Measurements from ENCODE around the gene IL1RN.
A peak's percentile ranks its signal among the peaks of the same experiment; 100 is the strongest.

Gene IL1RN

DNA sequence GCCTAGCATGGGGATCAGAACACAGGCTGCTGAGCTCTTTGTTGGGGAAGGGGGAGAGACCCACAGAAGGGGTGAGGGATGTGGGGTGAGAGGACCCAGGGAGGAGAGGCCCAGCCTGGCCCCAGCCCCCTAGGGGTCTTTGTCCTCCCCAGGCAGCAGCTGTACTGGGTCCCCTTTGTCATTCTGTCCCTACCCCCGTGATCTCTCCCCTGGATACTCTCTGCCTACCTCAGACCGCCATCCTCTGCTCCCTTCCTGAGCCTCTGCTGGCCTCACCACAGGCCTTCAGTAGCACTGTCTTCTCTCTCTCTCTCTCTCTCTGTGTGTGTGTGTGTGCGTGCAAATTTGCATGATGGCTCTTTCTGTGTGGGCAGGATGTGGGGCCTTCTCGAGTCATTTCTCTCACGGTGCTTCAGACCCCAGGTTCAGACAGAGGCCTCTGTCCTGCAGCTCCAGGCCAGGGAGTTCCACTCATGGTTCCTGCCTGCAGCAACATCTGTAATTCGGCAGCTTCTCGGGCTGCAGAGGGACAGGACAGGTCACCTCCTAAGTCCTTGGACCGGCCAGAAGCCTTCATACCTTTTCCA is 47.7 kb downstream of the IL1RN start:
- peak; percentile 75 for DNase-seq (ENCODE audit: low spot score)

DNA sequence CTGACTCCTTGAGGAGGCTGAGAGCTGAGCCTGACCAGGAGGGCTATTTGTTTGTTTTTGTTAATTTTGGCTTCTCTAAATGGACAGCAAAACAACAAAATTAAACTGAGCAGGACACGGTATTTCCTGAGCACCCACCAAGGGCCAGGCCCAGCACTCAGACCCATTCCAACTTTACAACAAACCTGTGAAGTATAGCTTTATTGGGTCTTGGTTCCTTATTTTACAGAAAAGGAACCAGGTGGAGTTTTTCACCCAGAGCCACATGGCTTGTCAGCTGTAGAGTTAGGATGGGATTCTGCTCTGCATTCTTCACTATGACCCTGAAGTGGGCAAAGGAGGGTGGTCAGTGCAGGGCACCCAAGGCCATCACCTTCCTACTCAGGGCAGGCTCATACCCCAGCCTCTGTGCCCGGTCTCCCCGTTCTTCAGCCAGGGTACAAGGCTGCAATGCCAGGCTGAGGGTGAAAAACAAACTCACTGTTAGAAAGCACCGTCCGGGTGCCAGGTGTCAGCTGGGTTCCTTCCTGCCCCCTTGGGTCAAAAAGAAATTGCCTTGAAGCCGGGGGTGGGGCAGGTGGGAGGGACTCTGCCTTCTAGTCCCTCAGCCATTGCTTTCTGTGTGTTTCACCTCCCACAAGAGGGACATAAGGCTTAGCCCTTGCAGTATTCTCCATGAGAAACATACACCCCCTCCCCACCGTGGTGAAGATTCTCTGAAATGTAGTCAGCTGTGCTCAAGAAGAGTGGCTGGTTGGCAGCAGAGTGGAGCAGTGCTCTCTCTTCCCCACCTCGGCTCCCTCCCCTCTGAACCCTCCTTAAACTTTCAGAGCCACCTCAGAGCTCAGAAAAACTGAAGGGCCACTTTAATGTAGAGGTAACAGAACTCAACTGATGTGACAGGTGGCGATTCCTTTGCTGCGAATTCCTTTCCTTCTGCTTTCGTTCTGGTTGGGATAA is 48.6 kb downstream of the IL1RN start:
- DNase-seq (ENCODE audit: low spot score) = peak; percentile 33

GRCh38 chr2:113176696-113177355 is 49.4 kb downstream of the IL1RN start:
- no peak for DNase-seq (ENCODE audit: low spot score)

GRCh38 chr2:113178069-113178746 is 50.8 kb downstream of the IL1RN start:
- DNase-seq (ENCODE audit: low spot score) = no peak

DNA sequence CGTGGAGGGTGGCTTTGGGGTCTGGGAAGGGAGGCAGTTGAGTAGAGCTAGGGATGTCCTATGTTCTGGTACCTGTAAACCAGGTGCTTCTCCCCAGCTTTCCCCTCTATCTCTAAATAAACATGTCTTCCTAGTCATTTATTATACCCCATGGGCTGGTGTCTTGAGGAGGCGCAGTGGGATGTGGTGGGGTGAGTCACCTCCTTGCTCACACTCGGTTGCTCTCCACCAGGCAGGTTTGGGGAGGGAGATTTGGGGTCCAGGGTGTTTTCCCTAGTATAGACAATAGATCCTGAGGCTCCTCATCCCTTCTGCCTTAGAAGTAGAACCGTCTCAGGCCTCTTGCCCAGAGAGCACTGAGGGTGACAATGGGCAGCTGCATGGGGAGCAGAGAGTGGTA is 51.5 kb downstream of the IL1RN start:
- DNase-seq (ENCODE audit: low spot score) = peak; percentile 53

DNA sequence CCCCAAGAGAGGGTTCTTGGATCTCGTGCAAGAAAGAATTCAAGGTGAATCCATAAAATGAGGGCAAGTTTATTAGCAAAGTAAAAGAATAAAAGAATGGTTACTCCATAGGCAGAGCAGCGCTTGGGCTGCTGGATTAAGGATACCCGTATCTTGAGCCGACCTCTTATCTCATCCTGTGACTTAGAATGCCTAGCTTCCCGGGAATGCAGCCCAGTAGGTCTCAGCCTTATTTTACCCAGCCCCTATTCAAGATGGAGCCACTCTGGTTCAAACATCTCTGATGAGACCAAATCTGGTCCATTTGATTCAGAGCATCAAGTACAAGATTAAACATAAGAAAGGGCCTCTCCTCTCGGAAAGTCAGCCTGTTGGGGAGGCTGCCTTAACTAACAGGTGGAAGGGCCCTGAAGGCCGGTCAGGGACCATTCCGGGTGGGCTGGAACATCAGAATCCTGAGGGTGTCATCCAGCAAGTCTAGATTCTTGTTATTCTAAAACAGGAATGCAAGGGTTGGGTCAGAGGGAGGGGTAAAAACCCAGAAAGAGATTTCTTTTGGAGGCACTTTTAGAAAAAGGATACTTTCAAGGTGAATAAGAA is 52.1 kb downstream of the IL1RN start:
- DNase-seq (ENCODE audit: low spot score) = no peak

DNA sequence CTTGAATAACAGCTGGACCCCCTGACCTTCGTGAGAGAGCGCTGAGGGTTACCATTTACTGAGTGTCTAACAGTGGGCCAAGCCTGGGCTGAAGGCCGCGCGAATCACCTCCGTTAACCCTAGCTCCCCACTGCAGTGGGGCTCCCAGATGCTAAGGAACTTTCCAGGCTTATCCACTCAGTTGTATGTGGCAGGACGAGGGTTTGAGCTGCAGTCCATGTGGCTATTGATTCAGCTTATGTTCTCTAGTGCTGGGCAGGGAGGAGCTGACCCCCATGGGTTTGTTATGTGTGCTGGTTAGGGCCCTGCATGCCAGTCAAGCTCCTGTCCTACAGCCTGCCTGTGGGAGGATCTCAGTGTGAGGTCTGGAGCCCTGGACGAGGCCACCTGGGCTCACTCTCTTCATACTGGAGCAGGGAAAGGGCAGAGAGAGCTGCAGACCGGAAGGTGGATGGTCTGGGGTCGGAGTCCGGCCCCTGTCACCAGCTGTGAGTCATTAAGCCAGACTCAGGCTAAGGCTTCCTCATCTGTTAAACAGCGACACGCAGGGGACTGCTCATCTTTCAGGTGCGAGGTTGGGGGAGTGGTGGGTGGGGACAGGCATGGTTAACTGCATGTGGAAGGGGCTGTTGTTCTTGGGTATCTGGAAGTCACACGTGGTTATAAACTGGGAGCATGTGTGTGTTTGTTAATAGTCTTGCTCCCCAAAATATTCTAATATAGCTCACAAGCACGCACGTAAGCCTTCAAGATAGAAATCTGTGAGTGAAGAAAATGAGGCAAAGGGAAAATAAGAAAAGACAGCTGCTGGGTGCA is 52.9 kb downstream of the IL1RN start:
- peak; percentile 29 for DNase-seq (ENCODE audit: low spot score)

GRCh38 chr2:113181258-113182051 is 54.1 kb downstream of the IL1RN start:
- DNase-seq (ENCODE audit: low spot score) = no peak

GRCh38 chr2:113182471-113183260 is 55.3 kb downstream of the IL1RN start:
- no peak for DNase-seq (ENCODE audit: low spot score)

DNA sequence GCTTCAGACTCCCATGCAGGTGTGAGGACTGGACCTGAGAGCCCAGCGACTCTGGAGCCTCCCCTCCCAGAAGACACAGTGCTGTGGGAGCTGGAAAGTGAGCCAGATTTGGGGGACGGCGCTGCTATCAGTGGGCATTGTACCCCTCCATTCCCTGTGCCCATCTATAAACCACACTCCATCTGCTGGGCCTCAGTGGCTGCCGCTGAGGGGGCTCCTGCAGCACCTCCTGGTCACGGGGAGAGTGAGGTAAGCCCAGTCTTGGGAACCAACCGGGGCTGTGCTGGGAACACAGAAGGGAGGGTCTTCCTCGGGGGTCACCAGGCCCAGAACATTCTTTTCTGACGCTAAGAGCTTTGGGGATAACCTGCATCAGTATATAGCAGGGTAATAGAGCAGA is 55.9 kb downstream of the IL1RN start:
- no peak for DNase-seq (ENCODE audit: low spot score)
